Body of pancreas (tissue), 4 donors: ENCODE data around the gene SERPINA4. TPM values are rescaled to one million over a fixed set of nuclear protein-coding genes. Genes with fewer than 3 reads are reported as not detected.
A peak's percentile ranks its signal among the peaks of the same experiment; 100 is the strongest.
"Not testable (repeated sequence)": the region's sequence is repeated elsewhere in the genome, so short reads cannot be mapped to it uniquely, and the experiment has no call there.

Source experiments
- ATAC-seq: fragments of 150-250 bp; one replicate; pipeline ENCODE4 v1.9.1; 2016
- DNase-seq, 4 donors: peaks; one replicate each; pipeline ENCODE4 v3.0.0-alpha.2; 2019
- H3K27ac ChIP-seq, 4 donors: fragments of 200-600 bp; sonication (generic); 1 replicate in 3 of 4; 2 replicates in 1 of 4; pipeline versions ENCODE4 v1.5.1 to v1.6.1; 2016 to 2019; ENCODE audit warnings: mild to moderate bottlenecking in 1 of 4, mixed read lengths in 1 of 4, moderate library complexity in 1 of 4
- H3K27me3 ChIP-seq, 2 donors: fragments of 200-600 bp; sonication (generic); one replicate each; pipeline ENCODE4 v1.6.0; 2016; ENCODE audit warnings: mild to moderate bottlenecking in 1 of 2
- H3K36me3 ChIP-seq, 2 donors: fragments of 200-600 bp; sonication (generic); replicated peaks in 1 of 2; 2 replicates each; pipeline ENCODE4 v1.5.1; 2016; ENCODE audit warnings: low read depth in 2 of 2; ENCODE audit not compliant: insufficient read depth in 1 of 2
- H3K4me1 ChIP-seq: fragments of 200-600 bp; sonication (generic); one replicate; pipeline ENCODE4 v1.6.0; 2016
- H3K4me3 ChIP-seq, 2 donors: fragments of 200-600 bp; sonication (generic); 1 replicate in 1 of 2; 2 replicates in 1 of 2; pipeline ENCODE4 v1.5.1; 2016 to 2019
- H3K9me3 ChIP-seq, 3 donors: fragments of 200-600 bp; sonication (generic); 1 replicate in 2 of 3; 2 replicates in 1 of 3; pipeline ENCODE4 v1.5.1; 2016
- CTCF ChIP-seq, 7 experiments: fragments of 450-650 bp in 4 of 7; fragments of 200-600 bp in 3 of 7; sonication (generic) in 3 of 7; IDR thresholded peaks; one replicate each; pipeline ENCODE4 v1.5.1; 2016 to 2019; ENCODE audit warnings: antibody characterized with exemption in 7 of 7
- POLR2A ChIP-seq, 3 donors: fragments of 450-650 bp; IDR thresholded peaks; one replicate each; pipeline ENCODE4 v1.6.1; 2016; ENCODE audit warnings: antibody characterized with exemption in 3 of 3, mild to moderate bottlenecking in 2 of 3
- WGBS, 2 donors: methylation state at CpG; one replicate each; pipeline ENCODE4 v1.1.5; 2017; 5-methylcytosine and 5-hydroxymethylcytosine counted together
- intact Hi-C: fragments of 100-400 bp; cut with DNase I; formaldehyde crosslinking; loops from one replicate; pipeline ENCODE4 v1.15.1; 2023
- total RNA-seq, 2 donors: library from RNA; depleted of rRNA; stranded (reverse); fragments of >200 nt; gene quantifications; one replicate each; pipeline ENCODE4 v1.1.0, GENCODE V29; 2016

SERPINA4 gene
- total RNA-seq, 2 donors from 2014 or later, result 42.8 to 57.6 TPM

- no peaks in the 10 kb centered on the region for H3K9me3 ChIP-seq
- ATAC-seq (no peak), DNase-seq (peak in 1 of 4 donors; percentile 6)
- H3K36me3 ChIP-seq, result no peaks in the 10 kb centered on the region
- WGBS, 2 donors, result 56 to 95% methylated on average over 3 to 5 of the region's 5 CpGs
- peak overlapping the region in 3 of 4 donors; percentile 30 to 99 (median 98) for H3K27ac ChIP-seq
- H3K4me1 ChIP-seq, result peaks cover 54% of the 10 kb centered on the region
- no peak overlapping the region for H3K4me3 ChIP-seq
- intact Hi-C loops, result no loop called here
- TF ChIP-seq POLR2A (IDR thresholded peaks at IDR 0.05) (no peak), CTCF (IDR thresholded peaks at IDR 0.05) (no peak)
- no peaks in the 10 kb centered on the region for H3K27me3 ChIP-seq
Measured at GRCh38 chr14:94602722-94603121, 41.5 kb downstream of the SERPINA4 start.

- DNase-seq (no peak), ATAC-seq (no peak)
- TF ChIP-seq POLR2A (IDR thresholded peaks at IDR 0.05), result no peak
- Histone ChIP-seq H3K9me3 (no peaks in the 10 kb centered on the region), H3K36me3 (no peaks in the 10 kb centered on the region), H3K27ac (peak overlapping the region in 1 of 4 donors; percentile 46), H3K27me3 (no peaks in the 10 kb centered on the region), H3K4me3 (no peak overlapping the region), H3K4me1 (peaks cover 37% of the 10 kb centered on the region)
- WGBS, 2 donors, result 82 to 83% methylated on average over 3 of the region's 3 CpGs
- intact Hi-C loops, result no loop called here
Measured at GRCh38 chr14:94605361-94605760, 44.1 kb downstream of the SERPINA4 start.

GRCh38 chr14:94608966-94609365 is 47.7 kb downstream of the SERPINA4 start:
- 62 to 100% methylated on average over 1 of the region's 1 CpG for WGBS, 2 donors
- intact Hi-C loops, result not testable (repeated sequence)

GRCh38 chr14:94611179-94611578 is 49.9 kb downstream of the SERPINA4 start:
- Histone ChIP-seq H3K4me3 (no peak overlapping the region), H3K9me3 (no peaks in the 10 kb centered on the region), H3K36me3 (peaks cover 0 to under 1% of the 10 kb centered on the region in 2 donors), H3K27me3 (no peaks in the 10 kb centered on the region), H3K4me1 (peaks cover 64% of the 10 kb centered on the region), H3K27ac (peak overlapping the region; percentile 21 to 87 (median 82))
- WGBS, 2 donors, result 94 to 96% methylated on average over 5 of the region's 5 CpGs
- ATAC-seq (no peak), DNase-seq (no peak)
- TF ChIP-seq CTCF (IDR thresholded peaks at IDR 0.05) (no peak), POLR2A (IDR thresholded peaks at IDR 0.05) (no peak)
- intact Hi-C loops, result loop anchor here (10.0 kb wide), 1 partner anchor 46 kb away; the partner anchor contains the start of gene SERPINA4

More at GRCh38 chr14:94608966-94609365, 47.7 kb downstream of the SERPINA4 start:
- not testable (repeated sequence) for H3K36me3 ChIP-seq, H3K4me3 ChIP-seq, H3K27ac ChIP-seq, H3K27me3 ChIP-seq, H3K9me3 ChIP-seq, ATAC-seq, DNase-seq
- peaks cover 44% of the 10 kb centered on the region for H3K4me1 ChIP-seq

- Histone ChIP-seq H3K4me1 (peaks cover 68% of the 10 kb centered on the region), H3K4me3 (peak within 1 kb of the TSS in 1 of 2 donors; percentile 42)
Measured at GRCh38 chr14:94612174-94612573, 50.9 kb downstream of the SERPINA4 start, which contains the start of gene SERPINA3. Gene SERPINA3, plus strand, starts transcription at chr14:94612391. Its CDS starts 2,051 bp downstream, at chr14:94614442.

More at GRCh38 chr14:94612174-94612573, 50.9 kb downstream of the SERPINA4 start, which contains the start of gene SERPINA3:
- 19 to 30% methylated on average over 4 of the region's 4 CpGs for WGBS, 2 donors
- H3K9me3 ChIP-seq, result no peaks in the 10 kb centered on the region
- H3K27ac ChIP-seq, result peak within 1 kb of the TSS; percentile 78 to 87 (median 84)
- intact Hi-C loops, result loop anchor here (10.0 kb wide), 1 partner anchor 47 kb away; the partner anchor contains the start of gene SERPINA4
- peaks cover 0 to 6% of the 10 kb centered on the region in 2 donors for H3K36me3 ChIP-seq
- no peaks in the 10 kb centered on the region for H3K27me3 ChIP-seq
- DNase-seq (peak; percentile 55 to 83 (median 69)), ATAC-seq (peak; percentile 67)
- TF ChIP-seq CTCF (IDR thresholded peaks at IDR 0.05) (no peak), POLR2A (IDR thresholded peaks at IDR 0.05) (peak; percentile 45 to 98 (median 98))
